Astrocyte (in vitro differentiated cells and primary cell): Measurements from ENCODE around the gene KLHL30.

Experiments used
- CTCF ChIP-seq: IDR thresholded peaks from 2 replicates; pipeline ENCODE4 v1.5.1; 2011; ENCODE audit warnings: low read depth, mild to moderate bottlenecking, inconsistent platforms, low read length, moderate library complexity; ENCODE audit not compliant: insufficient read depth
- EZH2 ChIP-seq: IDR thresholded peaks from 2 replicates; pipeline ENCODE4 v1.6.1; 2012; ENCODE audit warnings: mild to moderate bottlenecking, low read length, inconsistent platforms; ENCODE audit not compliant: insufficient read depth

DNA sequence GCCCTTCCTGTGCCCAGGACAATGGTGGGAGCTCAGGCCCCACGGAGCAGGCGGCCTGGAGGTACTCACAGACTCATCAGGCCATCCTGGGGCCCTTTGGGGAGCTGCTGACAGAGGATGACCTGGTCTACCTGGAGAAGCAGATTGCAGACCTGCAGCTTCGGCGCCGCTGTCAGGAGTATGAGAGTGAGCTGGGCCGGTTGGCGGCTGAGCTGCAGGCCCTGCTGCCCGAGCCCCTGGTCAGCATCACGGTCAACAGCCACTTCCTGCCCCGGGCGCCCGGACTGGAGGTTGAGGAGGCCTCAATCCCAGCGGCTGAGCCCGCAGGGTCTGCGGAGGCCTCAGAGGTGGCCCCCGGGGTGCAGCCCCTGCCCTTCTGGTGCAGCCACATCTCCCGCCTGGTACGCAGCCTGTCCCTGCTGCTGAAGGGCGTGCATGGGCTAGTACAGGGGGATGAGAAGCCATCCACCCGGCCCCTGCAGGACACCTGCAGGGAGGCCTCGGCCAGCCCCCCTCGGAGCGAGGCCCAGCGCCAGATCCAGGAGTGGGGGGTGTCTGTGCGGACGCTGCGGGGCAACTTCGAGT, 8.3 kb upstream of the KLHL30 start:
- no peak for TF ChIP-seq CTCF
- no peak for TF ChIP-seq EZH2
